HFF-Myc (cell line): Measurements from ENCODE around the gene SS18.

Source experiments
- DNase-seq: peaks from one replicate; pipeline ENCODE4 v3.0.0-alpha.2; 2011; ENCODE audit warnings: low read depth; ENCODE audit errors: extremely low read depth
- H3K4me3 ChIP-seq: replicated peaks from 2 replicates; pipeline ENCODE4 v1.5.1; 2011; ENCODE audit warnings: low read depth, mild to moderate bottlenecking, control low read depth, low read length
- CTCF ChIP-seq: IDR thresholded peaks from 2 replicates; pipeline ENCODE4 v1.5.1; 2012; ENCODE audit warnings: mild to moderate bottlenecking, low read depth, low read length, control low read depth; ENCODE audit errors: missing control alignments

SS18 gene

GRCh38 chr18:26052505-26052904, 37.9 kb downstream of the SS18 start:
- no peak for DNase-seq
- no peak for TF ChIP-seq CTCF
- H3K4me3 ChIP-seq, result no peak overlapping the region

GRCh38 chr18:26051843-26052242, 38.6 kb downstream of the SS18 start:
- H3K4me3 ChIP-seq, result no peak overlapping the region
- no peak for DNase-seq
- no peak for TF ChIP-seq CTCF

- DNase-seq, result no peak
- no peak overlapping the region for H3K4me3 ChIP-seq
- TF ChIP-seq CTCF, result no peak
These were observed 43.9 kb downstream of the SS18 start for GRCh38 chr18:26046419-26047077.

GRCh38 chr18:26044807-26045206, 45.6 kb downstream of the SS18 start:
- DNase-seq, result no peak
- no peak overlapping the region for H3K4me3 ChIP-seq
- no peak for TF ChIP-seq CTCF

- no peak for TF ChIP-seq CTCF
- no peak overlapping the region for H3K4me3 ChIP-seq
- no peak for DNase-seq
These were observed 50.3 kb downstream of the SS18 start for GRCh38 chr18:26040051-26040656.

GRCh38 chr18:26039203-26039602, 51.2 kb downstream of the SS18 start:
- TF ChIP-seq CTCF, result no peak

GRCh38 chr18:26036635-26037034, 53.8 kb downstream of the SS18 start:
- TF ChIP-seq CTCF, result no peak
- no peak for DNase-seq

More at GRCh38 chr18:26039203-26039602, 51.2 kb downstream of the SS18 start:
- no peak for DNase-seq
- no peak overlapping the region for H3K4me3 ChIP-seq

More at GRCh38 chr18:26036635-26037034, 53.8 kb downstream of the SS18 start:
- no peak overlapping the region for H3K4me3 ChIP-seq
